ENCODE data around the gene MED27.

- TF ChIP-seq POLR2AphosphoS5 (IDR thresholded peaks at IDR 0.05; ENCODE audit: low read depth, low read length) (no peak), POLR2A (IDR thresholded peaks at IDR 0.05; ENCODE audit: low read depth, low read length) (no peak), TAF1 (IDR thresholded peaks at IDR 0.05; ENCODE audit: borderline replicate concordance, low read depth, low read length) (no peak)
Measured at GRCh38 chr9:131854334-131854733, 225.3 kb downstream of the MED27 start.

Data from GM12892 (cell line).